Trophoblast cell (in vitro differentiated cells and primary cell): ENCODE measurements around the gene VPS16.

ENCODE experiments used
- DNase-seq, 2 donors: peaks; one replicate each; pipeline ENCODE4 v3.0.0-alpha.2; 2016
- H2AFZ ChIP-seq: 2 replicates; pipeline ENCODE4 v1.6.1; 2013; ENCODE audit warnings: low read length, moderate library complexity, mild to moderate bottlenecking; ENCODE audit not compliant: insufficient read depth, poor library complexity
- H2AK5ac ChIP-seq: 2 replicates; pipeline ENCODE4 v1.6.1; 2013; ENCODE audit warnings: mild to moderate bottlenecking, low read length
- H2BK120ac ChIP-seq: 2 replicates; pipeline ENCODE4 v1.6.1; 2013; ENCODE audit warnings: low read length, mild to moderate bottlenecking, moderate library complexity; ENCODE audit not compliant: insufficient read depth, poor library complexity
- H2BK12ac ChIP-seq: 2 replicates; pipeline ENCODE4 v1.6.1; 2013; ENCODE audit warnings: mild to moderate bottlenecking, low read length, moderate library complexity
- H2BK5ac ChIP-seq: 2 replicates; pipeline ENCODE4 v1.6.1; 2013; ENCODE audit warnings: low read length, low read depth, moderate library complexity, mild to moderate bottlenecking; ENCODE audit not compliant: poor library complexity
- H3K14ac ChIP-seq: 2 replicates; pipeline ENCODE4 v1.6.1; 2013; ENCODE audit warnings: mild to moderate bottlenecking, low read length
- H3K18ac ChIP-seq: 2 replicates; pipeline ENCODE4 v1.6.1; 2013; ENCODE audit warnings: mild to moderate bottlenecking, low read length
- H3K23ac ChIP-seq: 2 replicates; pipeline ENCODE4 v1.6.1; 2013; ENCODE audit warnings: low read length
- H3K27ac ChIP-seq: 2 replicates; pipeline ENCODE4 v1.5.1; 2013; ENCODE audit warnings: low read depth, mild to moderate bottlenecking, inconsistent platforms, low read length, moderate library complexity
- H3K27me3 ChIP-seq: 2 replicates; pipeline ENCODE4 v1.6.1; 2013; ENCODE audit warnings: inconsistent platforms, mild to moderate bottlenecking, low read length, moderate library complexity; ENCODE audit not compliant: insufficient read depth
- H3K36me3 ChIP-seq, 2 experiments: 1 replicate in 1 of 2; 2 replicates in 1 of 2; pipeline ENCODE4 v1.6.1; 2013; ENCODE audit warnings: low read length in 2 of 2, mild to moderate bottlenecking in 2 of 2, moderate library complexity in 1 of 2; ENCODE audit not compliant: insufficient read depth in 2 of 2, control insufficient read depth in 1 of 2
- H3K4ac ChIP-seq: 2 replicates; pipeline ENCODE4 v1.6.1; 2013; ENCODE audit warnings: low read depth, mild to moderate bottlenecking, low read length, moderate library complexity
- H3K4me1 ChIP-seq, 2 experiments: 1 replicate in 1 of 2; 2 replicates in 1 of 2; pipeline ENCODE4 v1.6.1; 2013; ENCODE audit warnings: low read length in 2 of 2, mild to moderate bottlenecking in 2 of 2, moderate library complexity in 1 of 2; ENCODE audit not compliant: insufficient read depth in 2 of 2, control insufficient read depth in 1 of 2
- H3K4me2 ChIP-seq: 2 replicates; pipeline ENCODE4 v1.6.1; 2013; ENCODE audit warnings: inconsistent platforms, mild to moderate bottlenecking, low read length, moderate library complexity
- H3K4me3 ChIP-seq: 2 replicates; pipeline ENCODE4 v1.5.1; 2013; ENCODE audit warnings: mild to moderate bottlenecking, low read depth, low read length, inconsistent platforms
- H3K79me1 ChIP-seq: one replicate; pipeline ENCODE4 v1.6.1; 2013; ENCODE audit warnings: low read length
- H3K79me2 ChIP-seq: 2 replicates; pipeline ENCODE4 v1.6.1; 2013; ENCODE audit warnings: low read length, mild to moderate bottlenecking; ENCODE audit not compliant: control insufficient read depth, insufficient read depth, poor library complexity
- H3K9ac ChIP-seq: 2 replicates; pipeline ENCODE4 v1.6.1; 2013; ENCODE audit warnings: mild to moderate bottlenecking, low read length
- H3K9me3 ChIP-seq: 2 replicates; pipeline ENCODE4 v1.6.1; 2013; ENCODE audit warnings: low read depth, mild to moderate bottlenecking, control low read depth, inconsistent platforms, low read length; ENCODE audit not compliant: insufficient read depth
- H4K12ac ChIP-seq: 2 replicates; pipeline ENCODE4 v1.6.1; 2013; ENCODE audit warnings: low read depth, mild to moderate bottlenecking, low read length, moderate library complexity
- H4K8ac ChIP-seq: 2 replicates; pipeline ENCODE4 v1.6.1; 2013; ENCODE audit warnings: low read depth, mild to moderate bottlenecking, low read length, moderate library complexity
- H4K91ac ChIP-seq: one replicate; pipeline ENCODE4 v1.6.1; 2013; ENCODE audit warnings: low read depth, mild to moderate bottlenecking, low read length, moderate library complexity
- WGBS: extraction: QIAGEN DNeasy Blood & Tissue Kit; methylation state at CpG from one replicate; pipeline ENCODE4 v1.1.7; 2013; ENCODE audit warnings: missing lambda C conversion rate; ENCODE audit not compliant: insufficient read length, insufficient coverage; ENCODE audit errors: extremely low coverage; 5-methylcytosine and 5-hydroxymethylcytosine counted together

Gene VPS16

DNA sequence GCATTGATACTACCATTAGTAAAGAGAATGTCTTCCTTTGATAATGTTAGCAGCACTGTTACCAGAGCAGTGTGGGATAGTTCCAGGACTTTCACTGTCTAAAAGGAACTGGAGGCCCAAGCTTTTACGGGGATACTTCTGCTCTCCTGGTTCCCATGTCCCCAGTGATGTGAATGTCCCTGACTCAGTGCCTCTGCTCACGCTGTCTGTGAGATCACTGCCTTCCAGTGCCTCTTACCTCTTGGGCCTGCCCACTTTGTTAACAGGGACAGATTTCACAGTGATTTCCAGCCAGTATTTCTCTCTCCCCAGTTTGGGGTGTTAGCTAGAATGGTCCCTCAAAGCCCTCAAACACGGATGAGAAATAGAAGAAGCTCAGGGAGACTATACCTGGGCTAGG is 47.2 kb downstream of the VPS16 start:
- Histone ChIP-seq H2BK120ac (no peak overlapping the region), H4K12ac (no peak overlapping the region), H3K4me3 (no peak overlapping the region), H3K14ac (no peak overlapping the region), H3K27ac (no peak overlapping the region), H3K79me2 (no peaks in the 10 kb centered on the region), H3K79me1 (no peaks in the 10 kb centered on the region), H3K23ac (no peak overlapping the region), H4K8ac (no peak overlapping the region), H3K4me2 (no peak overlapping the region), H3K27me3 (no peaks in the 10 kb centered on the region), H3K9me3 (no peaks in the 10 kb centered on the region), H3K4ac (no peak overlapping the region), H3K36me3 (no peaks in the 10 kb centered on the region), H4K91ac (no peak overlapping the region), H2BK12ac (no peak overlapping the region), H2AK5ac (no peak overlapping the region), H3K18ac (no peak overlapping the region), H3K9ac (no peak overlapping the region), H3K4me1 (no peaks in the 10 kb centered on the region), H2AFZ (no peak overlapping the region), H2BK5ac (no peak overlapping the region)
- no CpG with 5 or more reads among the region's 3 CpGs for WGBS
- no peak for DNase-seq

- Histone ChIP-seq H2BK12ac (no peak overlapping the region), H3K4me2 (no peak overlapping the region), H3K23ac (no peak overlapping the region), H2AFZ (no peak overlapping the region), H3K14ac (no peak overlapping the region), H3K18ac (no peak overlapping the region), H2BK120ac (no peak overlapping the region), H3K27me3 (no peaks in the 10 kb centered on the region), H3K79me1 (no peaks in the 10 kb centered on the region), H3K9ac (no peak overlapping the region), H4K8ac (no peak overlapping the region), H3K36me3 (no peaks in the 10 kb centered on the region), H3K4me3 (no peak overlapping the region), H2BK5ac (no peak overlapping the region), H3K4me1 (no peaks in the 10 kb centered on the region), H4K91ac (no peak overlapping the region), H3K27ac (no peak overlapping the region), H3K4ac (no peak overlapping the region), H4K12ac (no peak overlapping the region), H3K79me2 (no peaks in the 10 kb centered on the region), H3K9me3 (no peaks in the 10 kb centered on the region), H2AK5ac (no peak overlapping the region)
- no peak for DNase-seq
- WGBS, result no CpG with 5 or more reads among the region's 4 CpGs
Observed at GRCh38 chr20:2888224-2888955, 47.8 kb downstream of the VPS16 start.

DNA sequence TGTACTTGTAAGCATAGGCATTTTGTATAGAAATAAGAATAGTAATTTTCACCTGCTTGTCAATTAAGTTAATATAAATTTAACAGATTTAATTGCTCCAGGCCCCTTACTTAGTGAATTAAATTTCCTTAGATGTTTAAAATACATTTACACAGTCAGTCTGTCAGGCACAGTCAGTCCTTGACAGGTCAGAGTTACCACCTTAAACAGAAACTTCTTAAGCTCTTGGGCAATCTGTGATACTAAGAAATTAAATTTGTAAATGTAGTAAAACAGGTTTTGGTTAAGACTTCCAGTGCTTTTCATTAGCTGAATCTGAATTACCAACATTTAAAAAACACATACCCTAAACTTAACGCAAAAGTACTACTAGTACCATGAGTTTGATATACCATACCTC is 48.7 kb downstream of the VPS16 start:
- no peak overlapping the region for H3K23ac ChIP-seq
- no peak overlapping the region for H4K91ac ChIP-seq
- H3K4me1 ChIP-seq, result no peaks in the 10 kb centered on the region
- H3K79me1 ChIP-seq, result no peaks in the 10 kb centered on the region
- no peak overlapping the region for H3K14ac ChIP-seq
- no peak overlapping the region for H2AK5ac ChIP-seq
- H3K4me3 ChIP-seq, result no peak overlapping the region
- no peak overlapping the region for H3K18ac ChIP-seq
- H3K9ac ChIP-seq, result no peak overlapping the region
- no peak overlapping the region for H3K4ac ChIP-seq
- no peak for DNase-seq
- H2BK12ac ChIP-seq, result no peak overlapping the region
- no peaks in the 10 kb centered on the region for H3K27me3 ChIP-seq
- H3K79me2 ChIP-seq, result no peaks in the 10 kb centered on the region
- H3K4me2 ChIP-seq, result no peak overlapping the region
- no peak overlapping the region for H4K12ac ChIP-seq
- no peak overlapping the region for H2BK5ac ChIP-seq
- no peaks in the 10 kb centered on the region for H3K9me3 ChIP-seq
- WGBS, result no CpG with 5 or more reads among the region's 1 CpG
- no peak overlapping the region for H3K27ac ChIP-seq
- no peak overlapping the region for H4K8ac ChIP-seq
- no peak overlapping the region for H2BK120ac ChIP-seq
- no peak overlapping the region for H2AFZ ChIP-seq
- H3K36me3 ChIP-seq, result no peaks in the 10 kb centered on the region

GRCh38 chr20:2889797-2890196 is 49.3 kb downstream of the VPS16 start:
- no peak overlapping the region for H3K18ac ChIP-seq
- no peaks in the 10 kb centered on the region for H3K9me3 ChIP-seq

More at GRCh38 chr20:2889797-2890196, 49.3 kb downstream of the VPS16 start:
- H3K9ac ChIP-seq, result no peak overlapping the region
- H3K79me1 ChIP-seq, result no peaks in the 10 kb centered on the region
- H2BK5ac ChIP-seq, result no peak overlapping the region
- H2AK5ac ChIP-seq, result no peak overlapping the region
- H4K12ac ChIP-seq, result no peak overlapping the region
- no peaks in the 10 kb centered on the region for H3K4me1 ChIP-seq
- no peak overlapping the region for H2AFZ ChIP-seq
- no peak overlapping the region for H3K14ac ChIP-seq
- no peak overlapping the region for H3K4me3 ChIP-seq
- no peak overlapping the region for H3K27ac ChIP-seq
- H3K4me2 ChIP-seq, result no peak overlapping the region
- no peaks in the 10 kb centered on the region for H3K27me3 ChIP-seq
- no peaks in the 10 kb centered on the region for H3K36me3 ChIP-seq
- H4K8ac ChIP-seq, result no peak overlapping the region
- H3K79me2 ChIP-seq, result no peaks in the 10 kb centered on the region
- WGBS, result no CpG with 5 or more reads among the region's 3 CpGs
- no peak for DNase-seq
- H4K91ac ChIP-seq, result no peak overlapping the region
- no peak overlapping the region for H3K23ac ChIP-seq
- no peak overlapping the region for H3K4ac ChIP-seq
- no peak overlapping the region for H2BK12ac ChIP-seq
- H2BK120ac ChIP-seq, result no peak overlapping the region
